ENCODE results near the gene CFAP61. TPM values are rescaled to one million over a fixed set of nuclear protein-coding genes. Genes with fewer than 3 reads are reported as not detected.

Gene CFAP61
- total RNA-seq, 4 donors from 2014 or later = 17.1 to 94.8 (median 41.4) TPM

DNA sequence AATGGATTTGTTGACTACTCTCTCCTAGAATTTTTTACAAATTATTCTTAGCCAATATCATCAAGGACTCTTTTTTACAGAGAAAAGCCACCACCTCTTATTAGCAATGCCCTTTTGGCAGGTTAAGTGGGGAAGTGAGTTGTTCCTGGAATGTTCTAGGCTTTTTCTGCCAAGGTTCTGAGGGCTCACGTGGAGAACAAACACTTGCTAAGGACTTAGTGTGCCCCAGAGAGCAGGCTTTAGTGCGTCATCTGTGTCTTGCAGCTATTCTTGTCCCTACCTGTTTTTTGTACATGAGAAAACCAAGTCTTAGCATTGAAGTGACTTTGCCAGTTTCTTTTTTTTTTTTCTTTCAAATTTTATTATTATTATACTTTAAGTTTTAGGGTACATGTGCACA is 33.5 kb downstream of the CFAP61 start:
- ATAC-seq (peak; percentile 65 to 73), DNase-seq (peak; percentile 89 to 94)
- peak in 1 of 2 donors; percentile 23 for TF ChIP-seq POLR2A (IDR thresholded peaks at IDR 0.05)
- TF ChIP-seq, protein P1, sequence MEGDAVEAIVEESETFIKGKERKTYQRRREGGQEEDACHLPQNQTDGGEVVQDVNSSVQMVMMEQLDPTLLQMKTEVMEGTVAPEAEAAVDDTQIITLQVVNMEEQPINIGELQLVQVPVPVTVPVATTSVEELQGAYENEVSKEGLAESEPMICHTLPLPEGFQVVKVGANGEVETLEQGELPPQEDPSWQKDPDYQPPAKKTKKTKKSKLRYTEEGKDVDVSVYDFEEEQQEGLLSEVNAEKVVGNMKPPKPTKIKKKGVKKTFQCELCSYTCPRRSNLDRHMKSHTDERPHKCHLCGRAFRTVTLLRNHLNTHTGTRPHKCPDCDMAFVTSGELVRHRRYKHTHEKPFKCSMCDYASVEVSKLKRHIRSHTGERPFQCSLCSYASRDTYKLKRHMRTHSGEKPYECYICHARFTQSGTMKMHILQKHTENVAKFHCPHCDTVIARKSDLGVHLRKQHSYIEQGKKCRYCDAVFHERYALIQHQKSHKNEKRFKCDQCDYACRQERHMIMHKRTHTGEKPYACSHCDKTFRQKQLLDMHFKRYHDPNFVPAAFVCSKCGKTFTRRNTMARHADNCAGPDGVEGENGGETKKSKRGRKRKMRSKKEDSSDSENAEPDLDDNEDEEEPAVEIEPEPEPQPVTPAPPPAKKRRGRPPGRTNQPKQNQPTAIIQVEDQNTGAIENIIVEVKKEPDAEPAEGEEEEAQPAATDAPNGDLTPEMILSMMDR (IDR thresholded peaks at IDR 0.05 in 4 of 5, conservative IDR thresholded peaks at IDR 0.05 in 1 of 5) = no peak
- H3K4me1 ChIP-seq = peaks cover 28 to 36% of the 10 kb centered on the region in 2 donors
- H3K36me3 ChIP-seq = peaks cover 0 to 13% of the 10 kb centered on the region in 2 donors
- peak overlapping the region; percentile 38 to 71 (median 46) for H3K4me3 ChIP-seq
- H3K9me3 ChIP-seq = no peaks in the 10 kb centered on the region
- no peaks in the 10 kb centered on the region for H3K27me3 ChIP-seq
- in situ Hi-C loops (cut with MboI; ENCODE audit: low sequenced_read_pairs in 4 of 4) = loop anchor here (5.0 to 25.0 kb wide), 4 partner anchors 129 to 501 kb away; no protein-coding TSS in a partner anchor
- intact Hi-C loops (cut with DNase I; ENCODE audit: low total_unique reads) = loop anchor here (1.0 to 2.0 kb wide), 2 partner anchors 10 to 143 kb away; no protein-coding TSS in a partner anchor
- H3K27ac ChIP-seq = peak overlapping the region; percentile 96 to 99 (median 98)

DNA sequence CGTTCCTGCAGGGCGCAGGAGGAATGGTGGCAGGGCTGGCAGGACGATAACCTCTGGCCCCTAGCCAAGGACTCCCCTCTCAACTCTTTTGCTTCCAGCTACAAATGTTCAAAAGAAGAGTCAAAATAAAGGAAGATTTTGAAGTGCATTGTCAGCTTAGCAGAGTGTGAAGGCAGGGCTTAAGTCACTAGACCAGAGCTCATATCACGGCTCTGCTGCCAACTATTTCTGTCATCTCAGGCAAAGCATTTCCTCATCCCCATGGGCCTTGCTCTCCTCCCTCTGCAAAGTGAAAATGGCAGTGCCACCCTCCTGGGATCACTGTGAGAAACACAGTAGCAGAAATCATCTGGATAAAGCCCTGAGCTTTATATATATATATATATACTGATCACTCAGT is 36.7 kb downstream of the CFAP61 start:
- peaks cover 25 to 31% of the 10 kb centered on the region in 2 donors for H3K4me1 ChIP-seq
- intact Hi-C loops (cut with DNase I; ENCODE audit: low total_unique reads) = no loop called here
- H3K9me3 ChIP-seq = no peaks in the 10 kb centered on the region
- in situ Hi-C loops (cut with MboI; ENCODE audit: low sequenced_read_pairs in 4 of 4) = loop anchor here (5.0 to 25.0 kb wide), 4 partner anchors 126 to 498 kb away; no protein-coding TSS in a partner anchor
- DNase-seq = peak; percentile 69 to 82
- H3K4me3 ChIP-seq = peak overlapping the region; percentile 54 to 71 (median 64)
- no peaks in the 10 kb centered on the region for H3K27me3 ChIP-seq
- H3K36me3 ChIP-seq = peaks cover 0 to 41% of the 10 kb centered on the region in 2 donors
- TF ChIP-seq POLR2A (IDR thresholded peaks at IDR 0.05) = peak; percentile 37 to 50
- TF ChIP-seq, protein P1 (IDR thresholded peaks at IDR 0.05 in 4 of 5, conservative IDR thresholded peaks at IDR 0.05 in 1 of 5) = no peak
- peak; percentile 32 to 37 for ATAC-seq
- peak overlapping the region; percentile 96 to 99 (median 98) for H3K27ac ChIP-seq

DNA sequence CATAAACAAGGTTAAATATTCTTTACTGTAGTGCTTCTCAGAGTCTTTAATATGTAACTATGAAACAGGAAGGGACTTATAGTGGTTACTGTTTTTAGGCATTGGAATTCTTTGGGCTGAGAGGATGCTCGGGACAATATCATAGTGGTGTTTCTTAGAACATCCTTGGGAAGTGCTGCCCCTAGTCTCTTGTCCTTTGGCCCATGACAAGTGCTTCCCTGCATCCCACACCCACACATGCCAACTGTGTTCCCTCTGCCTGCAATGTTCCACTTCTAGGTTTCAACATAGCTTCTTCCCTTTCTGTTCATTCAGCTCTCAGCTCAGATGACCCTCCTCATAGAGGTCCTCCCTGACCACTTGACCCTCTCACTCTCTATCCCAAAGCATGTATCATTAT is 37.6 kb downstream of the CFAP61 start:
- Histone ChIP-seq H3K27ac (peak overlapping the region; percentile 96 to 99 (median 98)), H3K9me3 (no peaks in the 10 kb centered on the region), H3K4me3 (peak overlapping the region in 3 of 4 donors; percentile 63 to 71 (median 64)), H3K27me3 (no peaks in the 10 kb centered on the region), H3K4me1 (peaks cover 18 to 25% of the 10 kb centered on the region in 2 donors), H3K36me3 (peaks cover 0 to 41% of the 10 kb centered on the region in 2 donors)
- TF ChIP-seq, protein P1 (IDR thresholded peaks at IDR 0.05 in 4 of 5, conservative IDR thresholded peaks at IDR 0.05 in 1 of 5) = no peak
- TF ChIP-seq POLR2A (IDR thresholded peaks at IDR 0.05) = peak; percentile 28 to 53
- in situ Hi-C loops (cut with MboI; ENCODE audit: low sequenced_read_pairs in 4 of 4) = loop anchor here (5.0 to 25.0 kb wide), 4 partner anchors 125 to 497 kb away; no protein-coding TSS in a partner anchor
- DNase-seq = peak in 1 of 2 donors; percentile 82
- intact Hi-C loops (cut with DNase I; ENCODE audit: low total_unique reads) = no loop called here
- peak; percentile 17 to 40 for ATAC-seq

DNA sequence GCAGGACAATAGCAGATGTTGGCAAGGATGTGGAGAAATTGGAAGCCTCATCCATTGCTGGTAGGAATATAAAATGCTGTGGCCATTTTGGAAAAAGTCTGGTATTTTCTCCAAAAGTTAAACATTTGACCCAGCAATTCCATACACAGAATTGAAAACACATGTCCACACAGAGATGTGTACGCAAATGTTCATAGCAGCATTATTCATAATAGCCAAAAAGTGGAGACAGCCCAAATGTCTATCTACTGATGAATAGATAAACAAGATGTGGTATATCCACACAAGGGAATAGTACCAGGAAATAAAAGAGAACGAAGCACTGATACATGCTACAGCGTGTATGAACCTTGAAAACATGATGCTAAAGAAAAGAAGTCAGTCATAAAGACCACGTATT is 40.5 kb downstream of the CFAP61 start:
- in situ Hi-C loops (cut with MboI; ENCODE audit: low sequenced_read_pairs in 4 of 4) = loop anchor here in 2 of 4 donors (25.0 kb wide), 2 partner anchors 144 to 494 kb away; no protein-coding TSS in a partner anchor
- intact Hi-C loops (cut with DNase I; ENCODE audit: low total_unique reads) = no loop called here

More for the DNA sequence above, 40.5 kb downstream of the CFAP61 start:
- Histone ChIP-seq H3K4me3 (no peak overlapping the region), H3K36me3 (peaks cover 0 to 34% of the 10 kb centered on the region in 2 donors), H3K27me3 (no peaks in the 10 kb centered on the region), H3K4me1 (peaks cover 20 to 25% of the 10 kb centered on the region in 2 donors), H3K9me3 (no peaks in the 10 kb centered on the region), H3K27ac (no peak overlapping the region)
- ATAC-seq (no peak), DNase-seq (no peak)
- no peak for TF ChIP-seq POLR2A (IDR thresholded peaks at IDR 0.05)
- TF ChIP-seq, protein P1 (IDR thresholded peaks at IDR 0.05 in 4 of 5, conservative IDR thresholded peaks at IDR 0.05 in 1 of 5) = no peak
